ENCODE data around the gene ABCA9.

- TF ChIP-seq POLR2AphosphoS5 (IDR thresholded peaks at IDR 0.05), result no peak
- no peak for TF ChIP-seq POLR2A (IDR thresholded peaks at IDR 0.05)
- TF ChIP-seq, protein P1, sequence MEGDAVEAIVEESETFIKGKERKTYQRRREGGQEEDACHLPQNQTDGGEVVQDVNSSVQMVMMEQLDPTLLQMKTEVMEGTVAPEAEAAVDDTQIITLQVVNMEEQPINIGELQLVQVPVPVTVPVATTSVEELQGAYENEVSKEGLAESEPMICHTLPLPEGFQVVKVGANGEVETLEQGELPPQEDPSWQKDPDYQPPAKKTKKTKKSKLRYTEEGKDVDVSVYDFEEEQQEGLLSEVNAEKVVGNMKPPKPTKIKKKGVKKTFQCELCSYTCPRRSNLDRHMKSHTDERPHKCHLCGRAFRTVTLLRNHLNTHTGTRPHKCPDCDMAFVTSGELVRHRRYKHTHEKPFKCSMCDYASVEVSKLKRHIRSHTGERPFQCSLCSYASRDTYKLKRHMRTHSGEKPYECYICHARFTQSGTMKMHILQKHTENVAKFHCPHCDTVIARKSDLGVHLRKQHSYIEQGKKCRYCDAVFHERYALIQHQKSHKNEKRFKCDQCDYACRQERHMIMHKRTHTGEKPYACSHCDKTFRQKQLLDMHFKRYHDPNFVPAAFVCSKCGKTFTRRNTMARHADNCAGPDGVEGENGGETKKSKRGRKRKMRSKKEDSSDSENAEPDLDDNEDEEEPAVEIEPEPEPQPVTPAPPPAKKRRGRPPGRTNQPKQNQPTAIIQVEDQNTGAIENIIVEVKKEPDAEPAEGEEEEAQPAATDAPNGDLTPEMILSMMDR (IDR thresholded peaks at IDR 0.05), result no peak
Observed at GRCh38 chr17:69067274-69068047, 6.7 kb upstream of the ABCA9 start.

All from breast epithelium (tissue), 3 donors.